Sigmoid colon (tissue), 7 donors: ENCODE measurements around the gene CTXND1. TPM values are rescaled to one million over a fixed set of nuclear protein-coding genes. Genes with fewer than 3 reads are reported as not detected.

Experiments used
- DNase-seq: peaks from one replicate; pipeline ENCODE4 v3.0.0-alpha.2; 2019
- H3K27ac ChIP-seq, 4 donors: fragments of 200-600 bp; sonication (generic); one replicate each; pipeline ENCODE4 v1.5.1; 2016 to 2019; ENCODE audit warnings: mild to moderate bottlenecking in 1 of 4
- H3K27me3 ChIP-seq, 3 donors: fragments of 200-600 bp; sonication (generic); one replicate each; pipeline ENCODE4 v1.5.1; 2019; ENCODE audit warnings: mild to moderate bottlenecking in 1 of 3
- H3K36me3 ChIP-seq, 4 donors: fragments of 200-600 bp; sonication (generic); one replicate each; pipeline ENCODE4 v1.5.1; 2016 to 2019
- H3K4me1 ChIP-seq, 4 donors: fragments of 200-600 bp; sonication (generic); one replicate each; pipeline ENCODE4 v1.5.1; 2017 to 2019
- H3K4me3 ChIP-seq, 4 donors: fragments of 200-600 bp; sonication (generic); one replicate each; pipeline ENCODE4 v1.5.1; 2017 to 2019; ENCODE audit warnings: mild to moderate bottlenecking in 2 of 4, moderate library complexity in 1 of 4
- H3K9me3 ChIP-seq, 4 donors: fragments of 200-600 bp in 3 of 4; sonication (generic) in 3 of 4; one replicate each; pipeline versions ENCODE4 v1.5.1 to v1.6.1; 2013 to 2019
- CTCF ChIP-seq, 4 experiments: fragments of 450-650 bp in 3 of 4; fragments of 200-600 bp in 1 of 4; IDR thresholded peaks; one replicate each; pipeline ENCODE4 v1.5.1; 2016 to 2019; ENCODE audit warnings: antibody characterized with exemption in 4 of 4, mild to moderate bottlenecking in 3 of 4, moderate library complexity in 2 of 4
- EP300 ChIP-seq, 4 donors: sonication (generic); formaldehyde crosslinking; IDR thresholded peaks; one replicate each; pipeline ENCODE4 v1.6.1; 2017; ENCODE audit warnings: antibody characterized with exemption in 4 of 4
- POLR2A ChIP-seq, 2 donors: fragments of 450-650 bp; IDR thresholded peaks; one replicate each; pipeline ENCODE4 v1.6.1; 2016; ENCODE audit warnings: antibody characterized with exemption in 2 of 2, mild to moderate bottlenecking in 2 of 2, moderate library complexity in 2 of 2
- POLR2AphosphoS5 ChIP-seq, 4 donors: sonication (generic); formaldehyde crosslinking; IDR thresholded peaks; one replicate each; pipeline ENCODE4 v1.6.1; 2017; ENCODE audit warnings: antibody characterized with exemption in 4 of 4
- whole genome bisulfite sequencing, 2 donors: extraction: QIAGEN DNeasy Blood & Tissue Kit; methylation state at CpG; one replicate each; pipeline ENCODE4 v1.1.7; 2013; 5-methylcytosine and 5-hydroxymethylcytosine counted together
- intact Hi-C: fragments of 100-400 bp; cut with DNase I; formaldehyde crosslinking; loops from one replicate; pipeline ENCODE4 v1.15.1; 2023
- polyA plus RNA-seq, 3 donors: library from polyadenylated mRNA; stranded (reverse); fragments of 200-250 nt; gene quantifications; one replicate each; pipeline ENCODE4 v1.2.3, GENCODE V29; 2013
- total RNA-seq, 4 donors: library from RNA; depleted of rRNA; stranded (reverse); fragments of >200 nt; gene quantifications; one replicate each; pipeline ENCODE4 v1.1.0, GENCODE V29; 2016
- donor health status: healthy with polysubstance abuse.
- donor health status: Bipolar disorder and iron deficiency.
- donor health status: healthy.

CTXND1 gene
- total and polyA plus RNA-seq, 7 donors, result 0.16 to 0.71 (median 0.55) TPM

- no peak overlapping the region for H3K27ac ChIP-seq
- intact Hi-C loops, result no loop called here
- TF ChIP-seq CTCF (IDR thresholded peaks at IDR 0.05), result no peak
- TF ChIP-seq POLR2A (IDR thresholded peaks at IDR 0.05), result no peak
- no peak for TF ChIP-seq EP300 (IDR thresholded peaks at IDR 0.05)
- no peak for TF ChIP-seq POLR2AphosphoS5 (IDR thresholded peaks at IDR 0.05)
- H3K27me3 ChIP-seq, result no peaks in the 10 kb centered on the region
- no peaks in the 10 kb centered on the region for H3K9me3 ChIP-seq
- H3K36me3 ChIP-seq, result peaks cover 0 to 52% (median 10%) of the 10 kb centered on the region in 4 donors
- no peaks in the 10 kb centered on the region for H3K4me1 ChIP-seq
- 95 to 97% methylated on average over 7 of the region's 7 CpGs for WGBS, 2 donors
- H3K4me3 ChIP-seq, result no peak overlapping the region
- DNase-seq, result no peak
Observed at GRCh38 chr15:80186066-80186465, 65.9 kb downstream of the CTXND1 start.

- WGBS, 2 donors, result 97 to 99% methylated on average over 2 of the region's 2 CpGs
- Histone ChIP-seq H3K36me3 (peaks cover 0 to 62% (median 14%) of the 10 kb centered on the region in 4 donors), H3K4me1 (no peaks in the 10 kb centered on the region), H3K4me3 (no peak overlapping the region), H3K9me3 (no peaks in the 10 kb centered on the region), H3K27me3 (no peaks in the 10 kb centered on the region), H3K27ac (no peak overlapping the region)
- no peak for DNase-seq
- TF ChIP-seq CTCF (IDR thresholded peaks at IDR 0.05), result no peak
- TF ChIP-seq POLR2AphosphoS5 (IDR thresholded peaks at IDR 0.05), result no peak
- TF ChIP-seq POLR2A (IDR thresholded peaks at IDR 0.05), result no peak
- no peak for TF ChIP-seq EP300 (IDR thresholded peaks at IDR 0.05)
- intact Hi-C loops, result no loop called here
Observed at GRCh38 chr15:80185152-80185551, 66.9 kb downstream of the CTXND1 start.

GRCh38 chr15:80184554-80184953 lies 67.5 kb downstream of the CTXND1 start:
- Histone ChIP-seq H3K27ac (no peak overlapping the region), H3K27me3 (no peaks in the 10 kb centered on the region), H3K36me3 (peaks cover 0 to 66% (median 17%) of the 10 kb centered on the region in 4 donors), H3K4me3 (no peak overlapping the region), H3K9me3 (no peaks in the 10 kb centered on the region), H3K4me1 (no peaks in the 10 kb centered on the region)
- no peak for DNase-seq
- WGBS, 2 donors, result 86 to 93% methylated on average over 7 of the region's 7 CpGs
- TF ChIP-seq POLR2A (IDR thresholded peaks at IDR 0.05), result no peak
- TF ChIP-seq EP300 (IDR thresholded peaks at IDR 0.05), result no peak
- TF ChIP-seq POLR2AphosphoS5 (IDR thresholded peaks at IDR 0.05), result no peak
- no peak for TF ChIP-seq CTCF (IDR thresholded peaks at IDR 0.05)
- intact Hi-C loops, result no loop called here

- TF ChIP-seq EP300 (IDR thresholded peaks at IDR 0.05) (no peak), POLR2AphosphoS5 (IDR thresholded peaks at IDR 0.05) (no peak), CTCF (IDR thresholded peaks at IDR 0.05) (no peak), POLR2A (IDR thresholded peaks at IDR 0.05) (no peak)
- 89 to 91% methylated on average over 6 of the region's 6 CpGs for WGBS, 2 donors
Observed at GRCh38 chr15:80183886-80184285, 68.1 kb downstream of the CTXND1 start.

GRCh38 chr15:80183306-80183705 lies 68.7 kb downstream of the CTXND1 start:
- Histone ChIP-seq H3K9me3 (no peaks in the 10 kb centered on the region), H3K27me3 (no peaks in the 10 kb centered on the region), H3K4me1 (no peaks in the 10 kb centered on the region), H3K27ac (no peak overlapping the region), H3K4me3 (no peak overlapping the region), H3K36me3 (peaks cover 0 to 66% (median 19%) of the 10 kb centered on the region in 4 donors)
- TF ChIP-seq CTCF (IDR thresholded peaks at IDR 0.05) (no peak), POLR2A (IDR thresholded peaks at IDR 0.05) (no peak), POLR2AphosphoS5 (IDR thresholded peaks at IDR 0.05) (no peak), EP300 (IDR thresholded peaks at IDR 0.05) (no peak)
- WGBS, 2 donors, result 93% methylated on average over 10 of the region's 10 CpGs
- no peak for DNase-seq
- intact Hi-C loops, result no loop called here

More at GRCh38 chr15:80183886-80184285, 68.1 kb downstream of the CTXND1 start:
- H3K9me3 ChIP-seq, result no peaks in the 10 kb centered on the region
- H3K36me3 ChIP-seq, result peaks cover 0 to 66% (median 19%) of the 10 kb centered on the region in 4 donors
- H3K27ac ChIP-seq, result no peak overlapping the region
- H3K27me3 ChIP-seq, result no peaks in the 10 kb centered on the region
- H3K4me3 ChIP-seq, result no peak overlapping the region
- intact Hi-C loops, result no loop called here
- DNase-seq, result no peak
- H3K4me1 ChIP-seq, result no peaks in the 10 kb centered on the region
